HG02610 (cell line): ENCODE data around the gene ASB18.

Experiments
- ATAC-seq: cut with Tn5 transposase; IDR thresholded peaks from one replicate; pipeline ENCODE4 v1.9.1; 2021; ENCODE audit warnings: mild to moderate bottlenecking, moderate library complexity; ENCODE audit not compliant: unreplicated experiment

ASB18 gene

DNA sequence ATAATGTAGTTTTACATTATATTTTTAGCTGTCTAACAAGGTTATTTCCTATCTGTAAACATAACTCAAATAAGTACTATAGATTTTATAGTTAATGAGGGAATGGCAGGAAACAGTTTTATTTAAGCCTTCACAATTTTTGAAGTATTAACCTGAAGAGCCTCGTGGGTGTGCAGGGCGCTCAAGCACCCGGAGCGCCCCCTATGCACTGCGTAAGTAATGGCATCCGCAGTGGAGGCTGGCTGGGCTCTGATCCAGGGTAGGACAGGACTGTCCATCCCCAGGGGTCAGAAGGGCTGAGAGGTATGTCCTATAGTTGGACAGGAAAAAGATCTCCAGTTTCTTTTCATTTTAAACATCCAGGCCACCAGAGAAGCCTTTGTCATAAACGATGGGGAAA is 87.8 kb downstream of the ASB18 start:
- no peak for ATAC-seq

GRCh38 chr2:236175548-236176150 is 88.6 kb downstream of the ASB18 start:
- ATAC-seq: no peak

- ATAC-seq: no peak
Measured at GRCh38 chr2:236173729-236174607, 90.2 kb downstream of the ASB18 start.

GRCh38 chr2:236173036-236173728 is 91.0 kb downstream of the ASB18 start:
- no peak for ATAC-seq

- no peak for ATAC-seq
Measured at GRCh38 chr2:236172255-236173035, 91.8 kb downstream of the ASB18 start.

- ATAC-seq: no peak
Measured at GRCh38 chr2:236171680-236172254, 92.4 kb downstream of the ASB18 start.

DNA sequence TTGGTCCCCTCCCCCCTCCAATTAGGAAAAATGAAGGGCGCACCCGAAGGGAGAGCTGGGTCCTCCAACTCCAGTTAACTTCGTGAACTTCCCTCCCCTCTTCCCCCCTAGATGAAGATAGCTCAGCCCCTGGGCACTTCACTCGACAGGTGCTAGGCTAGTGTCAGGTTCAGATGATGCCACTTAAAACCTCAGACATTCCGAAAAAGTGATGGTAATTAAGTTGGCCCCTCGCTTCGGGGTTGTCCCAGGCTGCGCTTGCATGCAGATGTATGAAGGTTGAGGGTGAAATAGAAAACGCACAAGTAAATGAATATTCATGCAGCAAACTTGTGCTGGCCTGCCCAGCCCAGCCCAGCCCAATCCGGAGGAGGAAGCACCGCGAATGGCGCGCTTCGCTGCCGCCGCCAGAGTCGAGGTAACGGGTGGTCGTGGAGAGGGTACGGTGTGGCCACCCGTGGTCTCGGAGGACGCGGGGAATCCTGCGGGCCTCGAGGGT is 93.0 kb downstream of the ASB18 start:
- ATAC-seq: no peak

- no peak for ATAC-seq
Measured at GRCh38 chr2:236170590-236171165, 93.5 kb downstream of the ASB18 start.

DNA sequence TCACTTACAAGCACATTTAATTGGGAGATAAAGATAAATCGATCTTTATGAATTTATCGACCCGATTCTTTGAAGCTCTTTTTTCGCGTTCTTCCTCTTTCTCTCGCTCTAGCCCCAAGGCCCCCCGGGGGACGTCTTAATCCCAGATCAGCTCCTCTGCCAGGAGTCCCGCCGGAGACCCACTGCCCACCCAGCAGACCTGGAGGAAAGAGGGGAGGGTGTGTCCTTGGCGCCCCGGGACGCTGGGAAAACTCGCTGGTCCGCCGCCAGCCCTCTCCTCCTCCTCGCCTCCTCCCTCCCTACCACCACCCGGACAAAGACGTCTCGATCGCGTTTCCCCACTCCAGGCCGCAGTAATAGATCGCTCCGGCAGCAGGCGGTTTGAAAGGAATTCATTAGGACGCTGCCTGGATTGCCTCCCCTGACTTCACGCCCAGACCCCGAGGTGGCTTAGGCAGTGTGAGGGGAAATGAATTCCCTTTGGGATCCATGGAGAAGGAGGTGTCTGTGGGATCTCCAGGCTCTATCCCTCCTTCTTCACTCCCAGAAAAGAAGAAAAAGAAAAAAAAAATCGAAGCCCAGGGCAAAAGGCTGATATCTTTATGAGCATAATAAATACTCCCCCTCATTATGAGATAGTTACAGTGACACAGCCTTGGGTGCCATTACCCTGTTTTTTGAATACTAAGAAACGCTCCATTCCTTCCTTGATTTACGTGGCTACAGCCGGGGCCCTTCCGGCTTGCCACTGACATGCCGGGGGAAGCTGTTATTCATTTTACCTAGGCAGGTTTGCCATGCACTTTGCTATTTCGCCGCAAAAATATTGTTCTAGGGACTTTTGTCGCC is 94.2 kb downstream of the ASB18 start:
- ATAC-seq: no peak

DNA sequence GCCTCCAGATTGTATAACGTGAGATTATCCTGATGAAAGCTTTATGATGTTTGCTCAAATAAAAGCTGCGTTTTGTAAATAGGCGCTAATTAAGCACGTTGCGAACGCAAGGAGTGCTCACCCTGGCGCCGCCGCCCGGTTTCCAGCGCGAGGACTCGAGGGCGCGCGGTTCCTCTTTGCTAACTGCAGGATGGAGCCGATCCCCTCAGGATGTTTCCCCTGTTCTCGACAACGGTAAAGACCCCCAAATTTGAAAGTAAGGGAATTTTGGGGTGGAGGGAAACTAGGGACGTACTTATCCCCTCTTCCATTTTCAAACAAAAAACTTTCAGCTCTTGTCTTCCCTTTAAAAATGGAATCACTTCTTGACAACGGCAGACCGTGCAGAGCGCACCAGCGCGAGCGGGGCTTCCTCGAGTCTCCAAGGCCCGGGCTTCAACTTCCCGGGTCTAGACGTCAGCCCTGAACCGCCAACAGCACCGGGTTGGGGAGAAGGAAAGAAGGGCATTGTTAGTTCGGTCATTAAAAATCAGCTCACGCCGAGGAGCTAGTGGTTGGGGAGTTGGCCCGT is 95.0 kb downstream of the ASB18 start:
- no peak for ATAC-seq

DNA sequence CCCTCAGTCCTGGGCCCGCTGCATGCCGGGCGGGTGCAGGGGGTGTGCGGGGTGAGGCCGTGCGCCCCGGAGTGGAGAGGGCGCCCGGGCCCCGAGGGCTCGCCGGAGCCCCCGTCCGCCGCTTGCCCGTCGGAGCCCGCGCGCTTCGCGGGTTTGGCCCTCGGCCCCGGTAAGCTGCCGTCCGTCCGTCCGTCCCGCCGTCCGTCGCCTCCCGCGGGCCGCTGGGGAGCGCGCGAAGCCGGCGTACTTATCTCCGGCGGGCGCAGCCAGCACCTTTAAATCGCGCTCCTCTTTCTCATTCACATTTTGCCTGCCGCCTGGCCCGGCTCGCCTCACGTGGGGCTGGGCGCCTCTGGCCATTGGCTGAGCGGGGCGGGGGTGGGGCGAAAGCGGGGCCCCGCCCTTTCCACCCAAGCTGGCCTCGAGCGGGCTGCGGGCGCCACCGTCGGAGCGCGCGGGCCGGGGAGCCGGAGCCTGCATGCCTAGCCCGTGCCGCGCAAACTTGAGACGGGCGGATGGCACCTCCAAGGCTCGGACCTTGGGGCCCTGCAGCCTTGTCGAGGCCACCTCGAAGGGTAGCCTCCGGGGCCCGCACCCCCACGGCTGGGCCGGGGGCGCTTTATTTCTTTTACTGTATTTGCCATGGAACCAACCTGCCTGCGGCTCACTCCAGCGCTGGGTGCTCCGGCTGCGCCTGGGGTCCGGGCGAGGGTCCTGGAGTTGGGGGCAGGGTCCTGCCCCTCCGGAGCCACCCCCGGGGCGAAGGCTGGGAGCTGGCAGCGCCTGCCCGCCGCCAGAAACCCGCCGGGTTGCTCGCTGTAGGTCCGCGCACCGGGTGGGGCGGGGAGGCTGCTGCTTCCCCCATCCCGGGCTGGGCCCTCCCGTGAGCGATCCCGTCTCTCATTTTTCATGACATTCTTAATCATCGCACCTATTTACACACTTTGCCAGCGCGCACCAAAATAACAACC is 95.8 kb downstream of the ASB18 start, which contains the start of gene GBX2:
Gene GBX2, minus strand, starts transcription at position 277 of the 971 bp plus-strand sequence. CDS start 415 bp downstream, outside the sequence.
- no peak for ATAC-seq

- no peak for ATAC-seq
Measured at GRCh38 chr2:236167297-236168109, 96.7 kb downstream of the ASB18 start.

- ATAC-seq: no peak
Measured at GRCh38 chr2:236166796-236167296, 97.4 kb downstream of the ASB18 start.

GRCh38 chr2:236165842-236166795 is 98.1 kb downstream of the ASB18 start:
- no peak for ATAC-seq
